ENCODE measurements around the gene GRIN2A. TPM values are rescaled to one million over a fixed set of nuclear protein-coding genes. Genes with fewer than 3 reads are reported as not detected.

GRIN2A gene
- polyA plus RNA-seq, 3 donors, result 0.03 to 0.11 (median 0.04) TPM

DNA sequence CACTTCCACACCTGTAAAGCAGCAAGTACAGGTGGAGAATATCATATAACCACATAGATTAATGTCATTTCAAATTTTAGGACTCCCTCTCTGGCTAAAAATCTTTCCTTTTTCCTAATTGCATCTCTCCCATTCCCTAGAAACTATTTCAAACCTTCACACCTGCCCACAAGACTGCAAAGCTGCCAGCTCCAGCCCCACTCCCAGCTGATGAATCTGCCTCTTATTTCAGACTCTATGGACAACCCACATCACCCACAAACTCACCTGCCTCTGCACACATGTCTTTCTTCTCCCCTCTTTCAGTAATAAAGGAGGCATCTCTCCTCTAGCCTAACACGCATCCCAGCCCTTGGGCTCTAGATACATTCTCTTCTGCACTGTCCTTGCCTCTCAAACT is 315.1 kb downstream of the GRIN2A start:
- H3K27ac ChIP-seq (ENCODE audit: low read depth, low read length), result no peak overlapping the region
- 84 to 96% (median 92%) methylated on average over 1 of the region's 1 CpG for WGBS, 3 donors

DNA sequence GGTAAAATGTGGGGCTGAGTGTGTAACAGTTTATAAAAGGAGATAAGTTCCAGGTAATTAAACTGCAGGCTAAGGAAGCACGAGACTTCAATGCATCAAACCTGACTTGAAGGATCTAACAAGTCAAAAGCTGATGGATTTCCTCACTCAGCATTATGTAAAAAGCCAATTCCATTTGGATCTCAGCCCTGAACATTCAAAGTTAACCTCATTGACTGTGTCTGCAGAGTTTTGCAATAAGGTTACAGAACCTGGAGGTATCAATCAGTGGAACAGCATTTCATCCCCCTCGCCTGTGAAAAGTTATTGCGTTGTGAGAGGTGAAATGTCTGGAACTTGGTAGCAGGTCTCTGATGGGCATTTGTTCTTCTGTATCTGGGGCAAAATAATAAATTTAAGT is 317.8 kb downstream of the GRIN2A start:
- H3K27ac ChIP-seq (ENCODE audit: low read depth, low read length), result no peak overlapping the region
- 66 to 86% (median 73%) methylated on average over 3 of the region's 3 CpGs for WGBS, 3 donors

- 66 to 77% (median 72%) methylated on average over 4 of the region's 4 CpGs for WGBS, 3 donors
- H3K27ac ChIP-seq (ENCODE audit: low read depth, low read length), result no peak overlapping the region
Observed at GRCh38 chr16:9862327-9862726, 319.9 kb downstream of the GRIN2A start.

DNA sequence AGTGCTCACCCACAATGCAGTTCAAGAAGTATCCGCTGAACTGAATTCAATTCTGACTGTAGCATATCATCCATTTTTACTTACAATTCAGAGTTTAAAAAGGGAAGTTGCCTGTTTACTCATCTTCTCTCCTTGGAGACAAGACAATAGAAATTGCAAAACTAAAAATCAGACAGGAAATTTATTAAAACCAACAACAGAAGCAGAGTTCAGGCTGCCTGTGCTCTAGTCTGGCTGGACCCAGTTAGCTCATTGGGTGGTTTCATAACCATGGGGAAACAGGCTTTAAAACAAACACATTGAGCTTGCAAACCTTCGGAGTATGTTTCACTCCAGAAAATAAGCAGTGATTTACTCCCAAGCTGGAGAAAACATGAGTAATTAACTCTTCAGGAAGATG is 321.4 kb downstream of the GRIN2A start:
- 67 to 75% (median 72%) methylated on average over 2 of the region's 2 CpGs for WGBS, 3 donors
- no peak overlapping the region for H3K27ac ChIP-seq (ENCODE audit: low read depth, low read length)

DNA sequence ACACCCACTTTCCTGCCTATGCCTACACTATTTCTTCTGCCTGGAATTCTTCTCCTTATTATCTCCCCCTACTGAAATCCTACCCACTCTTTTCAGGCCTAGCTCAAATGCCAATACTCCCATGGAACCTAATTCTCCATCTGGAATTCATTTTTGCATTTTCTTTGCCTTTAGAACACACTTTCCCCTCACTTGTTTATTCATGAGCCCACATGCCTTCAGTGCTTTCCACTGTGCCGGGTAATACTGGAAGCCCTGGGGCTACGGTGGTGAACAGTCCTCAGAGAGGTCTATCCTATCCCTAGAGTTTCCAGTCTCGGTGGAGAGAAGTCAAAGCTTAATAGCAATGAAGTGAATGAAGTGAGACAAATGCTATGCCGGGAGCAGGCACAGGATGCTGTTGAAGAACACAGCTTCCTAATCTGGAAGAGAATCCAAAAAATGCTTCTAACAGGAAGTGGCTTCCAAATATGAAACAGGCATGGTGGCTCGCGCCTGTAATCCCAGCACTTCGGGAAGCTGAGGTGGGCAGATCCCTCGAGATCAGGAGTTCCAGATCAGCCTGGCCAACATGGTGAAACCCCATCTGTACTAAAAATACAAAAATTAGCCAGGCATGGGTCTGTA is 322.4 kb downstream of the GRIN2A start:
- H3K27ac ChIP-seq (ENCODE audit: low read depth, low read length), result no peak overlapping the region
- WGBS, 3 donors, result 70 to 81% (median 72%) methylated on average over 8 of the region's 8 CpGs

DNA sequence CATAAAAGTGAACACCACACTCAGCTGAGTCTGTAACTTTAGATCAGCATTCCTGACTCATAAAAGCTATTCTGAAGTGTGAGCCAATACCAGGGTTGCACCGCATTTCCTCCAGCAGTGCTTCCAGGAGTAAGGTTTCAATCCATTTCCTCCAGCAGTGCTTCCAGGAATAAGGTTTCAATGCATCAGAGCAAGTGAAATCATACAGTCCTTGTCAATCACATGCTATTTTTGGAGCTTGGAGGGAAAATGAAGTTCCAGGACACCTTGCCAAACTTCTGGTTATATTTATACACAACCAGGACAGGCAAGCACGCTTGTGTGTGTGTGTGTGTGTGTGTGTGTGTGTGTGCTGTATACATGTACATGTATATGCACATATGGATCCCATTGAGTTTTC is 327.6 kb downstream of the GRIN2A start:
- H3K27ac ChIP-seq (ENCODE audit: low read depth, low read length), result no peak overlapping the region
- WGBS, 3 donors, result 32 to 55% (median 49%) methylated on average over 2 of the region's 2 CpGs

GRCh38 chr16:9852003-9852402 is 330.2 kb downstream of the GRIN2A start:
- H3K27ac ChIP-seq (ENCODE audit: low read depth, low read length), result no peak overlapping the region
- WGBS, 3 donors, result 71 to 84% (median 82%) methylated on average over 5 of the region's 5 CpGs

DNA sequence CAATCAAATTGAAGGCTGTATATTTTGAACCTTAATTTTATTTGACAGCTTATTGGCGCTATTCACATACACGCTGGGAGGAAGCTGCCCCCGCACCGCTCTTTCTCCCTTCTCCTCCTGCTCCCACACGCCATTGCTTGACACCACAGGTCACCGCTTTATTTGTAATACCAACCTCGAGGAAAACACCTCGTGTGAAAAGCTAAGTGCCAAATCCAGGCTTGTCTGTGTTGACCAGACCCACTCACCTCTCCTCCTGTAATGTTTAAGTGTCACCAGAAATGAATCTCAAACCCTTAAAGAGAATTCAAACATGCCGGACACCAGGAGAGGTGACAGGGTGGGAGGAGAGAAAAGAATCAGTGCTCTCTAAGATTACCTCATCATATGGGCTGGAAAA is 331.4 kb downstream of the GRIN2A start:
- 56 to 60% (median 60%) methylated on average over 9 of the region's 9 CpGs for WGBS, 3 donors
- no peak overlapping the region for H3K27ac ChIP-seq (ENCODE audit: low read depth, low read length)

GRCh38 chr16:9849697-9850245 is 332.5 kb downstream of the GRIN2A start:
- no peak overlapping the region for H3K27ac ChIP-seq (ENCODE audit: low read depth, low read length)
- 83 to 90% (median 90%) methylated on average over 20 of the region's 20 CpGs for WGBS, 3 donors

DNA sequence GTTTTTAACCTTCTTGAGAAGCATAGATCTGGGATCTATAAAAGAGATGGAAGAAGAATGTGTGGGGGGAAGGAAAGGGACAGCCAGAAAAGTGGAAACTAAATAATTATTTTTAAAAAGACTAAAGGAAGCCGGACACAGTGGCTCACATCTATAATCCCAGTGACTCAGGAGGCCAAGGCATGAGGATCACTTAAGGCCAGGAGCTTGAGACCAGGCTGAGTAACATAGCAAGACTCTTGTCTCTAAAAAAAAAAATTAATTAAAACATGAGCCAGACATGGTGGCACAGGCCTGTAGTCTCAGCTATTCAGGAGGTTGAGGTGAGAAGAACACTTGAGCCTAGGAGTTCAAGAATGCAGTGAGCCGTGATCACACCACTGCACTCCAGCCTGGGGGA is 335.1 kb downstream of the GRIN2A start:
- no peak overlapping the region for H3K27ac ChIP-seq (ENCODE audit: low read depth, low read length)
- WGBS, 3 donors, result 92 to 95% (median 93%) methylated on average over 2 of the region's 2 CpGs

- H3K27ac ChIP-seq (ENCODE audit: low read depth, low read length), result no peak overlapping the region
- WGBS, 3 donors, result 65 to 76% (median 73%) methylated on average over 2 of the region's 2 CpGs
Observed at GRCh38 chr16:9846362-9847099, 335.7 kb downstream of the GRIN2A start.

GRCh38 chr16:9845661-9846361 is 336.4 kb downstream of the GRIN2A start:
- H3K27ac ChIP-seq (ENCODE audit: low read depth, low read length), result no peak overlapping the region
- WGBS, 3 donors, result 75 to 85% (median 75%) methylated on average over 3 of the region's 3 CpGs

GRCh38 chr16:9844361-9844760 is 337.9 kb downstream of the GRIN2A start:
- no peak overlapping the region for H3K27ac ChIP-seq (ENCODE audit: low read depth, low read length)

GRCh38 chr16:9843424-9844018 is 338.7 kb downstream of the GRIN2A start:
- WGBS, 3 donors, result 86 to 90% (median 86%) methylated on average over 3 of the region's 3 CpGs
- no peak overlapping the region for H3K27ac ChIP-seq (ENCODE audit: low read depth, low read length)

More at GRCh38 chr16:9844361-9844760, 337.9 kb downstream of the GRIN2A start:
- 64 to 82% (median 76%) methylated on average over 6 of the region's 6 CpGs for WGBS, 3 donors

GRCh38 chr16:9840761-9841665 is 341.2 kb downstream of the GRIN2A start:
- no peak overlapping the region for H3K27ac ChIP-seq (ENCODE audit: low read depth, low read length)

GRCh38 chr16:9837481-9837880 is 344.7 kb downstream of the GRIN2A start:
- no peak overlapping the region for H3K27ac ChIP-seq (ENCODE audit: low read depth, low read length)
- 63 to 82% (median 80%) methylated on average over 2 of the region's 2 CpGs for WGBS, 3 donors

More at GRCh38 chr16:9840761-9841665, 341.2 kb downstream of the GRIN2A start:
- WGBS, 3 donors, result 50 to 86% (median 72%) methylated on average over 4 of the region's 4 CpGs

GRCh38 chr16:9836118-9836736 is 346.0 kb downstream of the GRIN2A start:
- H3K27ac ChIP-seq (ENCODE audit: low read depth, low read length), result no peak overlapping the region
- 43 to 50% (median 50%) methylated on average over 9 of the region's 9 CpGs for WGBS, 3 donors

Data from adipose tissue (tissue), 3 donors.